IMR-90 (cell line): ENCODE results near the gene RCE1. TPM values are rescaled to one million over a fixed set of nuclear protein-coding genes. Genes with fewer than 3 reads are reported as not detected.

Experiments used
- ATAC-seq: fragments of 200-7000 bp; cut with Tn5 transposase; 2 replicates; pipeline ENCODE4 v1.9.1; 2020; ENCODE audit warnings: low read depth, mild to moderate bottlenecking, moderate library complexity
- BruUV-seq: library from RNA; stranded (reverse); fragments of 400-500 nt; replicated peaks from 2 replicates; lab custom pipeline; 2021; lab: Mats Ljungman, UMichigan
- CTCF ChIA-PET: fragments of 300-600 bp; formaldehyde crosslinking; extraction: SDS; loops from one replicate; lab custom pipeline; 2021; ENCODE audit warnings: antibody characterized with exemption; lab: Yijun Ruan, JAX
- POLR2A ChIA-PET: fragments of 300-600 bp; sonication (Branson Sonifier 250); formaldehyde crosslinking; loops from one replicate; lab custom pipeline; 2022; ENCODE audit warnings: antibody characterized with exemption; ENCODE audit not compliant: unreplicated experiment; lab: Charles Lee
- DNase-seq: peaks from one replicate; pipeline ENCODE4 v3.0.0; 2013
- H2AFZ ChIP-seq: replicated peaks from 2 replicates; pipeline ENCODE3; 2013; ENCODE audit warnings: low read length, mild to moderate bottlenecking; ENCODE audit not compliant: poor library complexity
- H2AK5ac ChIP-seq: 2 replicates; pipeline ENCODE4 v1.6.1; 2013; ENCODE audit warnings: low read depth, low read length, inconsistent platforms
- H2AK9ac ChIP-seq: replicated peaks from 2 replicates; pipeline ENCODE3; 2013; ENCODE audit warnings: mild to moderate bottlenecking, low read depth, low read length, moderate library complexity; ENCODE audit not compliant: poor library complexity
- H2BK120ac ChIP-seq: 2 replicates; pipeline ENCODE4 v1.6.1; 2013; ENCODE audit warnings: low read depth, low read length, inconsistent platforms
- H2BK15ac ChIP-seq: 3 replicates; pipeline ENCODE4 v1.6.1; 2013; ENCODE audit warnings: low read depth, low read length, inconsistent platforms
- H2BK20ac ChIP-seq: 2 replicates; pipeline ENCODE4 v1.6.1; 2013; ENCODE audit warnings: low read depth, mild to moderate bottlenecking, inconsistent platforms, low read length, moderate library complexity
- H2BK5ac ChIP-seq: 2 replicates; pipeline ENCODE4 v1.6.1; 2013; ENCODE audit warnings: mild to moderate bottlenecking, low read depth, low read length, inconsistent platforms; ENCODE audit not compliant: poor library complexity, severe bottlenecking
- H3K14ac ChIP-seq: replicated peaks from 2 replicates; pipeline ENCODE4 v1.6.1; 2013; ENCODE audit warnings: low read depth, low read length, inconsistent platforms
- H3K18ac ChIP-seq: 2 replicates; pipeline ENCODE4 v1.6.1; 2013; ENCODE audit warnings: low read depth, low read length, control low read depth
- H3K23ac ChIP-seq: 2 replicates; pipeline ENCODE4 v1.6.1; 2013; ENCODE audit warnings: low read depth, low read length, inconsistent platforms
- H3K27ac ChIP-seq: 2 replicates; pipeline ENCODE4 v1.5.1; 2013; ENCODE audit warnings: mild to moderate bottlenecking, control low read depth, low read length; ENCODE audit not compliant: insufficient read depth
- H3K27me3 ChIP-seq: 2 replicates; pipeline ENCODE4 v1.6.1; 2013; ENCODE audit warnings: low read length; ENCODE audit not compliant: control insufficient read depth, insufficient read depth
- H3K36me3 ChIP-seq: 2 replicates; pipeline ENCODE4 v1.6.1; 2013; ENCODE audit warnings: low read length, mixed read lengths; ENCODE audit not compliant: control insufficient read depth, insufficient read depth
- H3K4ac ChIP-seq: 2 replicates; pipeline ENCODE4 v1.6.1; 2013; ENCODE audit warnings: low read depth, low read length, inconsistent platforms
- H3K4me1 ChIP-seq: 2 replicates; pipeline ENCODE4 v1.6.1; 2013; ENCODE audit warnings: low read length, mixed read lengths; ENCODE audit not compliant: control insufficient read depth, insufficient read depth
- H3K4me2 ChIP-seq: 2 replicates; pipeline ENCODE4 v1.6.1; 2013; ENCODE audit warnings: low read depth, mild to moderate bottlenecking, control low read depth, low read length, moderate library complexity
- H3K4me3 ChIP-seq: 2 replicates; pipeline ENCODE4 v1.5.1; 2013; ENCODE audit warnings: low read depth, mild to moderate bottlenecking, control low read depth, low read length, moderate library complexity; ENCODE audit not compliant: insufficient read depth
- H3K56ac ChIP-seq: 2 replicates; pipeline ENCODE4 v1.6.1; 2013; ENCODE audit warnings: low read length, inconsistent platforms; ENCODE audit not compliant: insufficient read depth; ENCODE audit errors: extremely low read depth
- H3K79me1 ChIP-seq, 2 experiments: 2 replicates each; pipeline ENCODE4 v1.6.1; 2013; ENCODE audit warnings: low read length in 2 of 2, inconsistent platforms in 1 of 2, low read depth in 1 of 2
- H3K9ac ChIP-seq: 2 replicates; pipeline ENCODE4 v1.6.1; 2013; ENCODE audit warnings: low read depth, low read length, control low read depth
- H3K9me1 ChIP-seq: 2 replicates; pipeline ENCODE4 v1.6.1; 2013; ENCODE audit warnings: low read length, inconsistent platforms; ENCODE audit not compliant: insufficient read depth
- H3K9me3 ChIP-seq: 2 replicates; pipeline ENCODE4 v1.6.1; 2013; ENCODE audit warnings: low read length; ENCODE audit not compliant: control insufficient read depth, insufficient read depth
- H4K20me1 ChIP-seq: 2 replicates; pipeline ENCODE4 v1.6.1; 2013; ENCODE audit warnings: low read length, inconsistent platforms; ENCODE audit not compliant: insufficient read depth
- H4K5ac ChIP-seq: 2 replicates; pipeline ENCODE4 v1.6.1; 2013; ENCODE audit warnings: mild to moderate bottlenecking, low read depth, low read length, control low read depth
- H4K8ac ChIP-seq, 2 experiments: 2 replicates each; pipeline ENCODE4 v1.6.1; 2013; ENCODE audit warnings: low read depth in 2 of 2, low read length in 2 of 2, control low read depth in 1 of 2, inconsistent platforms in 1 of 2
- H4K91ac ChIP-seq: 2 replicates; pipeline ENCODE4 v1.6.1; 2013; ENCODE audit warnings: low read depth, low read length, inconsistent platforms; ENCODE audit not compliant: insufficient read depth
- BHLHE40 ChIP-seq: fragments of 150-350 bp; IDR thresholded peaks from 2 replicates; pipeline ENCODE4 v1.6.1; 2016; ENCODE audit warnings: mild to moderate bottlenecking, low read depth, low read length
- CEBPB ChIP-seq: IDR thresholded peaks from 2 replicates; pipeline ENCODE4 v1.6.1; 2012; ENCODE audit warnings: low read depth, low read length, improper control_type of control experiment
- CHD1 ChIP-seq: IDR thresholded peaks from 2 replicates; pipeline ENCODE4 v1.6.1; 2012; ENCODE audit warnings: low read depth, low read length, improper control_type of control experiment
- CTCF ChIP-seq: conservative IDR thresholded peaks from 2 replicates; pipeline ENCODE4 v1.5.1; 2012; ENCODE audit warnings: mild to moderate bottlenecking, low read depth, low read length, improper control_type of control experiment
- ELK1 ChIP-seq: fragments of 150-350 bp; IDR thresholded peaks from 2 replicates; pipeline ENCODE4 v1.6.1; 2016; ENCODE audit warnings: low read depth, mild to moderate bottlenecking, low read length, moderate library complexity, borderline replicate concordance
- FOS ChIP-seq: fragments of 150-350 bp; IDR thresholded peaks from 2 replicates; pipeline ENCODE4 v1.6.1; 2016; ENCODE audit warnings: low read depth, low read length
- MAFK ChIP-seq: IDR thresholded peaks from 2 replicates; pipeline ENCODE4 v1.6.1; 2012; ENCODE audit warnings: low read depth, low read length, improper control_type of control experiment
- MAZ ChIP-seq: IDR thresholded peaks from 2 replicates; pipeline ENCODE4 v1.6.1; 2012; ENCODE audit warnings: low read depth, mild to moderate bottlenecking, low read length, improper control_type of control experiment, moderate library complexity, borderline replicate concordance
- MXI1 ChIP-seq: IDR thresholded peaks from 2 replicates; pipeline ENCODE4 v1.6.1; 2012; ENCODE audit warnings: low read depth, mild to moderate bottlenecking, low read length, moderate library complexity, borderline replicate concordance
- NFE2L2 ChIP-seq: fragments of 150-350 bp; IDR thresholded peaks from 2 replicates; pipeline ENCODE4 v1.6.1; 2016; ENCODE audit warnings: low read depth, mild to moderate bottlenecking, low read length
- POLR2A ChIP-seq: IDR thresholded peaks from 2 replicates; pipeline ENCODE4 v1.6.1; 2012; ENCODE audit warnings: mild to moderate bottlenecking, low read depth, low read length
- RAD21 ChIP-seq: IDR thresholded peaks from 2 replicates; pipeline ENCODE4 v1.6.1; 2012; ENCODE audit warnings: low read length, improper control_type of control experiment
- RCOR1 ChIP-seq: IDR thresholded peaks from 2 replicates; pipeline ENCODE4 v1.6.1; 2012; ENCODE audit warnings: mild to moderate bottlenecking, low read length, improper control_type of control experiment; ENCODE audit not compliant: insufficient replicate concordance
- RFX5 ChIP-seq: IDR thresholded peaks from 2 replicates; pipeline ENCODE4 v1.8.0; 2012; ENCODE audit warnings: low read depth, mild to moderate bottlenecking, low read length, moderate library complexity
- SMC3 ChIP-seq: fragments of 150-350 bp; IDR thresholded peaks from 2 replicates; pipeline ENCODE4 v1.6.1; 2016; ENCODE audit warnings: low read depth, mild to moderate bottlenecking, antibody characterized with exemption, low read length, moderate library complexity
- USF2 ChIP-seq: fragments of 150-350 bp; IDR thresholded peaks from 2 replicates; pipeline ENCODE4 v1.6.1; 2017; ENCODE audit warnings: mild to moderate bottlenecking, antibody characterized with exemption, low read length, low read depth
- WGBS, 2 experiments: methylation state at CpG; one replicate each; pipeline versions ENCODE4 v1.1.5 to v1.1.7; 2013; ENCODE audit warnings: missing lambda C conversion rate in 2 of 2; ENCODE audit not compliant: insufficient read length in 1 of 2; ENCODE audit errors: extremely low coverage in 2 of 2; 5-methylcytosine and 5-hydroxymethylcytosine counted together
- dilution Hi-C: fragments of 300-500 bp; cut with HindIII; formaldehyde crosslinking; loops from one replicate; pipeline ENCODE4 v1.14.3; 2018; ENCODE audit warnings: low sequenced_read_pairs; ENCODE audit not compliant: unreplicated experiment
- in situ Hi-C: fragments of 300-500 bp; cut with MboI; formaldehyde crosslinking; loops from 3 replicates; pipeline ENCODE4 v1.14.3; 2019; ENCODE audit warnings: low sequenced_read_pairs, inconsistent platforms, mixed read lengths
- intact Hi-C: fragments of 100-400 bp; cut with micrococcal nuclease; formaldehyde crosslinking; loops from 2 replicates; pipeline ENCODE4 v1.10.0; 2022
- polyA plus RNA-seq, 3 experiments: library from polyadenylated mRNA; depleted of rRNA; stranded (reverse); fragments of >200 nt; gene quantifications; 2 replicates each; pipeline ENCODE4 v1.2.3, GENCODE V29; 2012; ENCODE audit warnings: low replicate concordance in 1 of 3
- total RNA-seq: library from RNA; depleted of rRNA; stranded (reverse); fragments of >200 nt; gene quantifications from 2 replicates; pipeline ENCODE4 v1.2.3, GENCODE V29; 2012

RCE1 gene
- total and polyA plus RNA-seq, 2 of the 4 experiments (the other 2 are of a cell fraction), result 6.6 to 19.4 TPM

DNA sequence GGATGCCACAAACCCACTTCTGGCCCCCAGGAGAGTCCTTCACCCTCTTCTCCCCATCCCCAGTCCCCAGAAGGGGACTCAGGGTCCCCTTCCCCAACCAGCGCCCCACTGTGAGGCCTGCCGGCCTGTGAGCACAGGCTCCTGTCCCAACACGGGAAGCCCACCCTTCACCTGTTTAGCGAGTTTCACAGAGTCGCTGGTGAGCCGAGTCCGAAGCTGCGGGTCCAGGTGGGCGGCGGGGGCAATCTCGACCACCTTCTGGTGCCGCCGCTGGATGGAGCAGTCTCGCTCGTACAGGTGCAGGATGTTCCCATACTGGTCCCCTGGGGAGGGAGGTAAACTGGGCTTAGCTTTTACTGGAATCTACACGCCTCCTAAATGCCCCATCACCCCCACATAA is 26.9 kb downstream of the RCE1 start:
- H3K4me3 ChIP-seq, result no peak overlapping the region
- H3K4ac ChIP-seq, result no peak overlapping the region
- peaks cover 47% of the 10 kb centered on the region; the same call in 1 of the 2 replicates for H3K36me3 ChIP-seq
- H3K18ac ChIP-seq, result no peak overlapping the region
- no peak overlapping the region for H2BK5ac ChIP-seq
- H3K27ac ChIP-seq, result no peak overlapping the region
- H3K4me2 ChIP-seq, result no peak overlapping the region
- no peaks in the 10 kb centered on the region for H3K79me1 ChIP-seq
- TF ChIP-seq MAZ, result no peak
- no peak for TF ChIP-seq USF2
- no peak for TF ChIP-seq RAD21
- TF ChIP-seq NFE2L2, result no peak
- TF ChIP-seq MAFK, result no peak
- no peak for TF ChIP-seq RCOR1
- no peak for TF ChIP-seq CTCF
- TF ChIP-seq SMC3, result no peak
- no peak for TF ChIP-seq RFX5
- no peak for TF ChIP-seq CEBPB
- no peak for TF ChIP-seq MXI1
- no peak for TF ChIP-seq ELK1
- no peak for TF ChIP-seq CHD1
- no peak for TF ChIP-seq POLR2A
- no peak for TF ChIP-seq BHLHE40
- TF ChIP-seq FOS, result no peak
- H3K27me3 ChIP-seq, result no peaks in the 10 kb centered on the region
- H3K14ac ChIP-seq, result no peak overlapping the region
- no peak overlapping the region for H3K23ac ChIP-seq
- no peak for ATAC-seq
- 94% methylated on average over 7 of the region's 16 CpGs; no CpG with 5 or more reads in 1 of the 2 experiments for WGBS, 2 experiments
- no peak overlapping the region for H4K91ac ChIP-seq
- no peak overlapping the region for H4K8ac ChIP-seq
- POLR2A ChIA-PET, result no interaction called here
- CTCF ChIA-PET, result no interaction called here
- no peaks in the 10 kb centered on the region for H4K20me1 ChIP-seq
- intact Hi-C loops, result no loop called here
- H2BK20ac ChIP-seq, result no peak overlapping the region
- peaks cover 2% of the 10 kb centered on the region; the same call in 1 of the 2 replicates for H3K4me1 ChIP-seq
- dilution Hi-C loops, result no loop called here
- no peak overlapping the region for H2AK9ac ChIP-seq
- in situ Hi-C loops, result no loop called here
- no TSS peak for BruUV-seq
- H2AFZ ChIP-seq, result no peak overlapping the region
- no peaks in the 10 kb centered on the region; the same call in 1 of the 2 replicates for H3K9me1 ChIP-seq
- H2BK120ac ChIP-seq, result no peak overlapping the region
- H4K5ac ChIP-seq, result no peak overlapping the region
- H3K56ac ChIP-seq, result no peak overlapping the region
- no peak overlapping the region for H2AK5ac ChIP-seq
- H2BK15ac ChIP-seq, result no peak overlapping the region
- no peak overlapping the region for H3K9ac ChIP-seq
- no peaks in the 10 kb centered on the region for H3K9me3 ChIP-seq
- DNase-seq, result no peak
